PFSK-1 (cell line): ENCODE results near the gene CSTF1.

ENCODE experiments used
- FOXP2 ChIP-seq: optimal IDR thresholded peaks from 2 replicates; pipeline ENCODE3; 2011; ENCODE audit warnings: borderline replicate concordance, control low read depth, inconsistent platforms; ENCODE audit not compliant: insufficient read depth; ENCODE audit errors: extremely low read length, extremely low read depth
- POLR2AphosphoS5 ChIP-seq: IDR thresholded peaks from 2 replicates; pipeline ENCODE4 v1.6.1; 2012; ENCODE audit warnings: low read depth, mild to moderate bottlenecking, control low read depth, low read length, moderate library complexity
- SIN3A ChIP-seq: IDR thresholded peaks from 2 replicates; pipeline ENCODE4 v1.6.1; 2012; ENCODE audit warnings: mild to moderate bottlenecking, low read length, moderate library complexity, borderline replicate concordance; ENCODE audit not compliant: insufficient read depth
- TAF1 ChIP-seq: IDR thresholded peaks from 2 replicates; pipeline ENCODE4 v1.6.1; 2012; ENCODE audit warnings: low read length, control low read depth, borderline replicate concordance; ENCODE audit not compliant: insufficient read depth
- TF ChIP-seq, protein P1 (sequence below), 2 experiments: IDR thresholded peaks; 2 replicates each; pipeline versions ENCODE4 v1.6.1 to v1.8.0; 2011 to 2012; ENCODE audit warnings: low read depth in 2 of 2, low read length in 2 of 2, control low read depth in 1 of 2, inconsistent platforms in 1 of 2, mild to moderate bottlenecking in 1 of 2, moderate library complexity in 1 of 2; ENCODE audit not compliant: insufficient read depth in 1 of 2

DNA sequence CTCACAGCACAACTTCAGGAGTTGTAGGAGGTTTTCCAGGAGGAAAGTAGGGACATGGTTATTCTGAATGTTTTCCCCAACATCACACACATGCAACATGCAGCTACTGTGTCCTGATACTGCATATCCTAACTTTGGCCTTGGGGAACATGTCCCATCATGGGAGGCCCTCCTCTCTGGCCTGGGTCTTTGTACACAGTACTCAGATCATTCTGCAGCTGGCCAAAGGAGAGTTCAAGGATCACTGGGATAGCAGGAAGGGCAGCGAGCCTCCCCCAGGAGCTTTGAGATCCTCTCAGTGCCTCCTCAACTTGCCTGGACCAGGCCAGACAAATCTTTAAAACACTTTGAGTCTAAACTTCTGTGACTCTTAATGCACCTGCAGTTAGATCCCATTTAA lies 32.5 kb downstream of the CSTF1 start:
- TF ChIP-seq SIN3A, result no peak
- no peak for TF ChIP-seq POLR2AphosphoS5
- TF ChIP-seq TAF1, result no peak
- no peak for TF ChIP-seq FOXP2
- TF ChIP-seq, protein P1, sequence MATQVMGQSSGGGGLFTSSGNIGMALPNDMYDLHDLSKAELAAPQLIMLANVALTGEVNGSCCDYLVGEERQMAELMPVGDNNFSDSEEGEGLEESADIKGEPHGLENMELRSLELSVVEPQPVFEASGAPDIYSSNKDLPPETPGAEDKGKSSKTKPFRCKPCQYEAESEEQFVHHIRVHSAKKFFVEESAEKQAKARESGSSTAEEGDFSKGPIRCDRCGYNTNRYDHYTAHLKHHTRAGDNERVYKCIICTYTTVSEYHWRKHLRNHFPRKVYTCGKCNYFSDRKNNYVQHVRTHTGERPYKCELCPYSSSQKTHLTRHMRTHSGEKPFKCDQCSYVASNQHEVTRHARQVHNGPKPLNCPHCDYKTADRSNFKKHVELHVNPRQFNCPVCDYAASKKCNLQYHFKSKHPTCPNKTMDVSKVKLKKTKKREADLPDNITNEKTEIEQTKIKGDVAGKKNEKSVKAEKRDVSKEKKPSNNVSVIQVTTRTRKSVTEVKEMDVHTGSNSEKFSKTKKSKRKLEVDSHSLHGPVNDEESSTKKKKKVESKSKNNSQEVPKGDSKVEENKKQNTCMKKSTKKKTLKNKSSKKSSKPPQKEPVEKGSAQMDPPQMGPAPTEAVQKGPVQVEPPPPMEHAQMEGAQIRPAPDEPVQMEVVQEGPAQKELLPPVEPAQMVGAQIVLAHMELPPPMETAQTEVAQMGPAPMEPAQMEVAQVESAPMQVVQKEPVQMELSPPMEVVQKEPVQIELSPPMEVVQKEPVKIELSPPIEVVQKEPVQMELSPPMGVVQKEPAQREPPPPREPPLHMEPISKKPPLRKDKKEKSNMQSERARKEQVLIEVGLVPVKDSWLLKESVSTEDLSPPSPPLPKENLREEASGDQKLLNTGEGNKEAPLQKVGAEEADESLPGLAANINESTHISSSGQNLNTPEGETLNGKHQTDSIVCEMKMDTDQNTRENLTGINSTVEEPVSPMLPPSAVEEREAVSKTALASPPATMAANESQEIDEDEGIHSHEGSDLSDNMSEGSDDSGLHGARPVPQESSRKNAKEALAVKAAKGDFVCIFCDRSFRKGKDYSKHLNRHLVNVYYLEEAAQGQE (IDR thresholded peaks at IDR 0.05; ENCODE audit: insufficient read depth in 1 of 2, low read depth in 2 of 2, low read length in 2 of 2), result no peak
